ENCODE results near the gene NANP. TPM values are rescaled to one million over a fixed set of nuclear protein-coding genes. Genes with fewer than 3 reads are reported as not detected.
"Not testable (repeated sequence)": the region's sequence is repeated elsewhere in the genome, so short reads cannot be mapped to it uniquely, and the experiment has no call there.

Gene NANP
- total RNA-seq, 2 donors from 2014 or later: 3.1 to 3.3 TPM

DNA sequence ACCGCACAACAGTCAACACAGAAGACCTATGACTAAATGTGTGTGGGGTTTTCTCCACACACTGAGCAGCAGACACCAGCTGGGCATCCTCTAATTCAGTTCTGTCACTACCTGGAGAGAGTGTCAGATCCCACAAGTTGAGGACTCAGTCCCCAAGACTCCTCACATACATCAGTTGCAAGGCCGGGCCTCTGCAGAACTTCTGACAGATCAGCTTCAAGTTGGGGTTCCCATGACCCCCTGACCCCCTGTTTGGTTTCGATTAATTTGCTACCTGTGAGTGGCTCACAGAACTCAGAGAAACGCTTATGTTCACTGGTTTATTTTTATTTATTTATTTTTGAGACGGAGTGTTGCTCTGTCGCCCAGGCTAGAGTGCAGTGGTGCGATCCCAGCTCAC is 35.3 kb downstream of the NANP start:
- no peak for DNase-seq
- Histone ChIP-seq H3K4me3 (no peak overlapping the region), H3K4me1 (no peaks in the 10 kb centered on the region), H3K9me3 (no peaks in the 10 kb centered on the region), H3K9ac (ENCODE audit: low read depth in 2 of 2, low read length in 2 of 2) (no peak overlapping the region), H3K36me3 (no peaks in the 10 kb centered on the region), H3K27ac (no peak overlapping the region), H3K27me3 (no peaks in the 10 kb centered on the region)
- intact Hi-C loops (cut with DNase I): no loop called here
- TF ChIP-seq, protein P1, sequence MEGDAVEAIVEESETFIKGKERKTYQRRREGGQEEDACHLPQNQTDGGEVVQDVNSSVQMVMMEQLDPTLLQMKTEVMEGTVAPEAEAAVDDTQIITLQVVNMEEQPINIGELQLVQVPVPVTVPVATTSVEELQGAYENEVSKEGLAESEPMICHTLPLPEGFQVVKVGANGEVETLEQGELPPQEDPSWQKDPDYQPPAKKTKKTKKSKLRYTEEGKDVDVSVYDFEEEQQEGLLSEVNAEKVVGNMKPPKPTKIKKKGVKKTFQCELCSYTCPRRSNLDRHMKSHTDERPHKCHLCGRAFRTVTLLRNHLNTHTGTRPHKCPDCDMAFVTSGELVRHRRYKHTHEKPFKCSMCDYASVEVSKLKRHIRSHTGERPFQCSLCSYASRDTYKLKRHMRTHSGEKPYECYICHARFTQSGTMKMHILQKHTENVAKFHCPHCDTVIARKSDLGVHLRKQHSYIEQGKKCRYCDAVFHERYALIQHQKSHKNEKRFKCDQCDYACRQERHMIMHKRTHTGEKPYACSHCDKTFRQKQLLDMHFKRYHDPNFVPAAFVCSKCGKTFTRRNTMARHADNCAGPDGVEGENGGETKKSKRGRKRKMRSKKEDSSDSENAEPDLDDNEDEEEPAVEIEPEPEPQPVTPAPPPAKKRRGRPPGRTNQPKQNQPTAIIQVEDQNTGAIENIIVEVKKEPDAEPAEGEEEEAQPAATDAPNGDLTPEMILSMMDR (IDR thresholded peaks at IDR 0.05): no peak

DNA sequence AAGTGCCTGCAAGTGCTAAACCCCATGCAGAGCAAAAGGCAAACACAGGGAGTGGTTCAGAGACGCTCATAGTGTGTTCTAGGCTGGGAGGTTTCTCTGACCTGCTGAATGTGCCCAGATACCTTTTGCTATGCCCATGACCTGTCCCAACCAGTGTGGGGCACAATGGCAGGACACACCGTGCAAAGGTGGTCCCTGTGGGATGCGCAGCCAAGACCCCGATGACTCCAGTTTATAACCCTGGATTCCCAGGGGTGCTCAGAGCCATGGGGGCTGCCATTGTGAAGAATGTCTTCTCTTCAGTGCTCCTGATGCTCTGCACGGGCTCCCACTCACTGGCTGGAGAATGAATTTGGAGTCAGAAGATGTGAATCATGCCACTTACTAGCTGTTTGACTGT is 36.3 kb downstream of the NANP start:
- H3K4me1 ChIP-seq: no peaks in the 10 kb centered on the region
- H3K4me3 ChIP-seq: no peak overlapping the region
- no peaks in the 10 kb centered on the region for H3K27me3 ChIP-seq
- no peak overlapping the region for H3K27ac ChIP-seq
- no peaks in the 10 kb centered on the region for H3K9me3 ChIP-seq
- no peak for DNase-seq
- H3K36me3 ChIP-seq: no peaks in the 10 kb centered on the region
- H3K9ac ChIP-seq (ENCODE audit: low read depth in 2 of 2, low read length in 2 of 2): no peak overlapping the region
- intact Hi-C loops (cut with DNase I): no loop called here
- TF ChIP-seq, protein P1 (IDR thresholded peaks at IDR 0.05): no peak

DNA sequence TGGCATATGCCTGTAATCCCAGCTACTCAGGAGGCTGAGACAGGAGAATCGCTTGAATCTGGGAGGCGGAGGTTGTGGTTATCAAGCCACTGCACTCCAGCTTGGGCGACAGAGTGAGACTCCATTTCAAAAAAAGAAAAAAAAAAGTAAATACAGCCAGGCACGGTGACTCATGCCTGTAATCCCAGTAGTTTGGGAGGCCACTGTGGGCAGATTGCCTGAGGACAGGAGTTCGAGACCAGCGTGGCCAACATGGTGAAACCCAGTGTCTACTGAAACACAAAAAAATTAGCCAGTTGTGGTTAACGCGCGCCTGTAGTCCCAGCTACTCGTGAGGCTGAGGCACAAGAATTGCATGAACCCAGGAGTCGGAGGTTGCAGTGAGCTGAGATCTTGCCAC is 36.9 kb downstream of the NANP start:
- no peak overlapping the region for H3K4me3 ChIP-seq
- no peak overlapping the region for H3K9ac ChIP-seq (ENCODE audit: low read depth in 2 of 2, low read length in 2 of 2)
- H3K9me3 ChIP-seq: no peaks in the 10 kb centered on the region
- TF ChIP-seq, protein P1 (IDR thresholded peaks at IDR 0.05): no peak
- no peaks in the 10 kb centered on the region for H3K36me3 ChIP-seq
- no peaks in the 10 kb centered on the region for H3K4me1 ChIP-seq
- H3K27me3 ChIP-seq: no peaks in the 10 kb centered on the region
- H3K27ac ChIP-seq: no peak overlapping the region
- DNase-seq: no peak
- intact Hi-C loops (cut with DNase I): no loop called here

DNA sequence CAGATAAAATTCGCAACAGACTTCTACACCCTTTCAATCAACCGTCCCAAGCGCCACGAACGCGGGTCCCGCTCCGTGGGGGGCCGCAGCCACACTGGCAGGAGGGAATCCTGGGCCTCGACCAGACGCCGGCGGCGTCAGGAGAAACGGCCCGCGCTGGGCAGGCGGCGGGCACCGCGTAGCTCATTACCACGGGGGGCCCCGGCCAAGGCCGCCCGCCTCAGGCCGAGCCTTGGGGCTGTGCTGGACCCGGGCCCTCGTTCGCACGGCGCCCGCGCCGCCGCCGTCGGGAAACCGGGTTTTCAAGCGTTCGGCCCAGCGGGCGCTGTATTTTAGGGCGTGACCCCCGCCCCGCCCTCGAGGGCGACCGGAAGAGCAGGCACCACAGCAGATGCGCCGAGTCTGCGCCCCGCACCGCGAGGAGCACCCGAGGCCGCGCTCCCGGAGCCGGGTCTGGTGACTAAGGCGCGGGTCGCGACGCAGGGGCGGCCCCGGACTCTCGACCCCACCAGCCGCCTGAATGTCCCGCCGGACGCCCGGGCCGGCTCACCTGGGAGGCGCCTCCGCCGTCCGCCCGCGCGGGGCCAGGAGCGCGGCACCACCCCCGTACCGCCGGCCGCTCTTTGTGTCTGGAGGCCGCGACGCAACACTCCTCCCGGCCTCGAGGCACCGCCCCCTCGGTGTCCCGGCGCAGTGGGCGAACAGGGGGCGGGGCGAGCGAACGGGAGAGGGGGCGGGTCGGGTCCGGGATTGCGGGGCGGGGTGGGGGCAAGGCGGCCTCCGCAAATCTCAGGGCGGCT is 38.7 kb downstream of the NANP start, which contains the start of gene NINL:
Gene NINL, minus strand, starts transcription at position 627 of the 800 bp plus-strand sequence. CDS start 58,944 bp downstream, outside the sequence.
- DNase-seq: peak; percentile 66
- peak within 1 kb of the TSS in 1 of 2 donors; percentile 68 for H3K9ac ChIP-seq (ENCODE audit: low read depth in 2 of 2, low read length in 2 of 2)
- no peaks in the 10 kb centered on the region for H3K36me3 ChIP-seq
- H3K9me3 ChIP-seq: no peaks in the 10 kb centered on the region
- H3K27me3 ChIP-seq: no peaks in the 10 kb centered on the region
- TF ChIP-seq, protein P1 (IDR thresholded peaks at IDR 0.05): no peak
- intact Hi-C loops (cut with DNase I): no loop called here
- peak within 1 kb of the TSS; percentile 50 for H3K4me3 ChIP-seq
- no peaks in the 10 kb centered on the region for H3K4me1 ChIP-seq
- H3K27ac ChIP-seq: no peak within 1 kb of the TSS

DNA sequence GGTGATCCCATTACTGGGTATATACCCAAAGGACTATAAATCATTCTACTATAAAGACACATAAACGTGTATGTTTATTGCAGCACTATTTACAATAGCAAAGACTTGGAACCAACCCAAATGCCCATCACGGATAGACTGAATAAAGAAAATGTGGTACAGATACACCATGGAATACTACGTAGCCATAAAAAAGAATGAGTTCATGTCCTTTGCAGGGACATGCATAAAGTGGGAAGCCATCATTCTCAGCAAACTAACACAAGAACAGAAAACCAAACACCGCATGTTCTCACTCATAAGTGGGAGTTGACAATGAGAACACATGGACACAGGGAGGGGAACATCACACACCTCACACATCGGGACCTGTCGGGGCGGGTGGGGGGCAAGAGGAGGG is 40.2 kb downstream of the NANP start:
- DNase-seq; intact Hi-C loops (cut with DNase I); H3K4me1 ChIP-seq; H3K4me3 ChIP-seq; H3K27me3 ChIP-seq; H3K36me3 ChIP-seq; H3K9ac ChIP-seq (ENCODE audit: low read depth in 2 of 2, low read length in 2 of 2); H3K27ac ChIP-seq; H3K9me3 ChIP-seq: not testable (repeated sequence)

DNA sequence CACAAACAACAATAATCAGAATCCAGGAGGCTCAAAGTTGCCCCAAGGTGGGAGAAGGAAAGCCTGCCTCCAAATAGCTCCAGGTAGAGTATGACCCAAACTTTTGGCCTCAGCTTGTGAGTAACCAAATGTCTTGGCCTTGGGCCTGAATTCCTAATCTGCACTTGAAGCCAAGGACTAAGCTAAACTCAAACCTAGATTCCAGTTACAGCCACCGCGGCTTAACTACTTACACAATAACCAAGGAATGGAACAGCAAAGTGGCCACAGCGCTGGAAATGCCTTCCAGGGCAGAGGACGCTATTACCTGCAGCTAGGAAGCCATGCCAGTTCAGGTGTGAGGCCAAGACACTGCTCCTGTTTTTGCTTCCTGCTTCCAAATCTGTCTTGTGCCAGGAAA is 43.1 kb downstream of the NANP start:
- H3K4me1 ChIP-seq: no peaks in the 10 kb centered on the region
- H3K4me3 ChIP-seq: no peak overlapping the region
- no peak overlapping the region for H3K27ac ChIP-seq
- H3K9me3 ChIP-seq: no peaks in the 10 kb centered on the region
- DNase-seq: no peak
- TF ChIP-seq, protein P1 (IDR thresholded peaks at IDR 0.05): no peak
- H3K9ac ChIP-seq (ENCODE audit: low read depth in 2 of 2, low read length in 2 of 2): no peak overlapping the region
- intact Hi-C loops (cut with DNase I): no loop called here
- H3K36me3 ChIP-seq: no peaks in the 10 kb centered on the region
- no peaks in the 10 kb centered on the region for H3K27me3 ChIP-seq

Measured in colonic mucosa (tissue), 4 donors.